ENCODE measurements around the gene XPNPEP2.

XPNPEP2 gene

DNA sequence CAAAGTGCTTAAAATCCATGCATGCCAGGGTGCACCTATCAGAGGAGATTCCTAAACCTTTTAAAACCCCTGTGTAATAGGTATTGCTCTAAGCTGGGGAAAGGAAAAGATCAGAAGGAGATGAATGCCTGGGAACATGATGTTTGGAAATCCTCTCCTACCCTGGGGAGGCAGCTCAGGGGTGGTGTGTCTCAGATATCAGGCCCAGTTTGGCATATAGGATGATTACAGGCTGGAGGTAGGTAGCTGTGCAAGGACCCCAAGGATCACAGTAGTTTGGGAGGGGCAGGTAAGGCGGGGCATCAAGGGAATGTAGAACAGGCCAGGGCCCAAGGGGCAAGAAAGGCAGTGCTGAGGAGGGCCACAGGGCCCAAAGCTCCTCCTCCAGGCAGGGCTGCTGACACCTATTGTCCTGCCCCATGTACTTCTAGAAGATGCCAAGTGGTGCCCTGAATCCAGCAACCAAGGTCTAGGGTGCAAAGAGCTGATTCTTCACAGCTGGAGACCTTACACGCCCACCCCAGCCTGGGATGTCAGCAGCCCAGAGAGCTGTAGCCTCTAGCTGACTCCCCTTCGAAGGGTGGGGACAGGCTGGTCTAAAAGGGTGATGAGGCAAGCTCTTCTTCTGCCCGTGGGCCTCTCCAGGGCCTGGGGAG, 58.6 kb downstream of the XPNPEP2 start:
- in situ Hi-C loops (cut with MboI; ENCODE audit: low sequenced_read_pairs), result no loop called here

GRCh38 chrX:129798456-129798855, 59.7 kb downstream of the XPNPEP2 start:
- in situ Hi-C loops (cut with MboI; ENCODE audit: low sequenced_read_pairs), result no loop called here

GRCh38 chrX:129798888-129799287, 60.1 kb downstream of the XPNPEP2 start:
- in situ Hi-C loops (cut with MboI; ENCODE audit: low sequenced_read_pairs), result no loop called here

DNA sequence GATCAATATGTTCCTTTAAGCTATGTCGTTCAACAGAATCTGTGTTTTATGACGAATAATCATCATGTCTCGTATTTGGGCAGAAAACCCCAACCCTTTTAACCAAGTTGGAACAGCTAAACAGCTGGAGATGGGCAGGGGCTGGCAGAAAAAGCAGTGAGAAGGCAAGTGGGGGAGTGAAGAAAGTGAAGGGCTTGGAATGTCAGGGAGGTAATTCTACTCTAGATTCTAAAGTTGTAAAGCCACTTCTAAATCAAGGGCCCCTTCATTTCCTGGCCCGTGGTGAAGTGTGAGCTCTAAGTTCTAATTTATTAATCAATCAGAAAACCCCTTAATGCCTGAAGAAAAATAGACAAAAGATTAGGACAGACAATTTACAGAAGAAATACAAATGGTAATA, 61.4 kb downstream of the XPNPEP2 start:
- in situ Hi-C loops (cut with MboI; ENCODE audit: low sequenced_read_pairs), result loop anchor here (25.0 kb wide), 1 partner anchor 163 kb away; no protein-coding TSS in a partner anchor

DNA sequence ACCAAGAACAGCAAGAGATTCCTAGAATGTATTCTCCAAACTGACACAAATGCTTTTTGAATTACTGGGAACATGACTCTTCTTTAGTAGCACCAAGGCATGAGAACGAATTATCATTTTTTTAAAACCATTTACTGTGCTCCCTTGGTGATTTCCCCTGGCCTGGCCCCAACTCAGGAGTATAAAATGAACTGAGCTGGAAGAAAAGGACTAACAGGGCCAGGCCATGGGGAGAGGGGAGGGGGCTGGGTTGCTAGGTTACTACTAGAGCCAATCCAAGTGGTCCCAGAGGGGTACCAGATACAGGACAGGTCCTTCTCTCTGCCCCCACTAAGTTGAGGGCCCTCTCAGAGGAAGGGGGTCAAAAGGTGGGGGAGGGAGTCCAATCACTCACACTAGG, 64.1 kb downstream of the XPNPEP2 start:
- in situ Hi-C loops (cut with MboI; ENCODE audit: low sequenced_read_pairs), result loop anchor here (25.0 kb wide), 1 partner anchor 166 kb away; no protein-coding TSS in a partner anchor

- in situ Hi-C loops (cut with MboI; ENCODE audit: low sequenced_read_pairs), result loop anchor here (25.0 kb wide), 1 partner anchor 168 kb away; no protein-coding TSS in a partner anchor
These were observed 66.0 kb downstream of the XPNPEP2 start for GRCh38 chrX:129804806-129805205.

GRCh38 chrX:129808158-129808828, 69.5 kb downstream of the XPNPEP2 start:
- in situ Hi-C loops (cut with MboI; ENCODE audit: low sequenced_read_pairs), result loop anchor here (25.0 kb wide), 1 partner anchor 171 kb away; no protein-coding TSS in a partner anchor

DNA sequence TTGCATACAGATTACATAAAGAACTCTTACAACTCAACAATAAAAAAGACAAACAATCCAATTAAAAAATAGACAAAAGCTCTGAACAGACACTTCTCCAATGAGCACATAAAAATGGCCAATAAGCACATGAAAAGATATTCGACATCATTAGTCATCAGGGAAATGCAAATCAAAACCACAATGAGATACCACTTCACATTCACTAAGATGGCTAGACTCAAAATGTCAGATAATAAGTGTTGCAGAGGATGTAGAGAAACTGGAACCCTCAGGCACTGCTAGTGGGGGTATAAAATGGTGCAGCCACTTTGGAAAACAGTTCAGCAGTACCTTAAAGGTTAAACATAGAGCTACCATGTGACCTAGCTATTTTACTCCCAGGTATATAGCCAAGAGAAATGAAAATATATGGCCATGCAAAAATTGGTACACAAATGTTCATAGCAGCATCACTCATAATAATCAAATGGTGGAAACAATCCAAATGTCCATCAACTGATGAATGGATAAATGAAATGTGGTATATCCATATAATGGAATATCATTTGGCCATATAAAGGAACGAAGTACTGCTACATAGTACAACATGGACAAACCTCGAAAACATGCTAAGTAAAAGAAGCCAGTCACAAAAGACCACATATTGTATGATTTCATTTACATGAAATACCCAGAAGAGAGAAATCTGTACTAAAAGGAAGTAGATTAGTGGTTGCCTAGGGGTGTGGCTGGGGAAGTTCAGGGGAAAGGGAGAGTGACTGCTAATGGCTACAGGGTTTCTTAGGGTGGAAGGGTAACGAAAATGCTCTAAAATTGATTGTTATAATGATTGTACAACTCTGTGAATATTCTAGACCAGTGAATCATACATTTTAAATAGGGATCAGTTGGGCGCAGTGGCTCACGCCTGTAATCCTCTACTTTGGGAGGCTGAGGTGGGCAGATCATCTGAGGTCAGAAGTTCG, 70.3 kb downstream of the XPNPEP2 start:
- in situ Hi-C loops (cut with MboI; ENCODE audit: low sequenced_read_pairs), result loop anchor here (25.0 kb wide), 1 partner anchor 172 kb away; no protein-coding TSS in a partner anchor

GRCh38 chrX:129813662-129814368, 75.0 kb downstream of the XPNPEP2 start:
- in situ Hi-C loops (cut with MboI; ENCODE audit: low sequenced_read_pairs), result loop anchor here (25.0 kb wide), 1 partner anchor 177 kb away; no protein-coding TSS in a partner anchor

GRCh38 chrX:129818123-129818522, 79.3 kb downstream of the XPNPEP2 start:
- in situ Hi-C loops (cut with MboI; ENCODE audit: low sequenced_read_pairs), result loop anchor here (25.0 kb wide), 1 partner anchor 181 kb away; no protein-coding TSS in a partner anchor
